Right renal cortex interstitium (tissue), 3 donors: ENCODE data around the gene DCBLD1. TPM values are rescaled to one million over a fixed set of nuclear protein-coding genes. Genes with fewer than 3 reads are reported as not detected.
"Not testable (repeated sequence)": the region's sequence is repeated elsewhere in the genome, so short reads cannot be mapped to it uniquely, and the experiment has no call there.

Source experiments
- DNase-seq, 3 donors: peaks; one replicate each; pipeline ENCODE4 v3.0.0-alpha.2; 2013; ENCODE audit warnings: low read depth in 3 of 3, low spot score in 2 of 3
- polyA plus RNA-seq, 3 donors: library from polyadenylated mRNA; unstranded; fragments of 120-200 nt; gene quantifications; one replicate each; pipeline ENCODE4 v1.2.1, GENCODE V29; 2013; ENCODE audit not compliant: insufficient read length in 3 of 3

The DCBLD1 gene
- polyA plus RNA-seq, 3 donors, result 11.0 to 11.9 (median 11.3) TPM

- DNase-seq, result no peak
These were observed 14.0 kb downstream of the DCBLD1 start for GRCh38 chr6:117496383-117496990.

- no peak for DNase-seq
These were observed 14.8 kb downstream of the DCBLD1 start for GRCh38 chr6:117497237-117497636.

GRCh38 chr6:117498159-117498558 is 15.7 kb downstream of the DCBLD1 start:
- DNase-seq, result no peak

GRCh38 chr6:117501722-117502121 is 19.2 kb downstream of the DCBLD1 start:
- DNase-seq, result no peak

GRCh38 chr6:117502580-117502979 is 20.1 kb downstream of the DCBLD1 start:
- DNase-seq, result no peak

- DNase-seq, result no peak
These were observed 20.7 kb downstream of the DCBLD1 start for GRCh38 chr6:117503211-117503610.

- no peak for DNase-seq
These were observed 22.1 kb downstream of the DCBLD1 start for GRCh38 chr6:117504478-117505144.

GRCh38 chr6:117505311-117505710 is 22.8 kb downstream of the DCBLD1 start:
- no peak for DNase-seq

- no peak for DNase-seq
These were observed 23.8 kb downstream of the DCBLD1 start for GRCh38 chr6:117506180-117506835.

- DNase-seq, result no peak
These were observed 24.4 kb downstream of the DCBLD1 start for GRCh38 chr6:117506907-117507306.

GRCh38 chr6:117508450-117508971 is 26.0 kb downstream of the DCBLD1 start:
- DNase-seq, result no peak

GRCh38 chr6:117509021-117509420 is 26.5 kb downstream of the DCBLD1 start:
- no peak for DNase-seq

- DNase-seq, result no peak
These were observed 29.8 kb downstream of the DCBLD1 start for GRCh38 chr6:117512056-117512828.

GRCh38 chr6:117512987-117513573 is 30.6 kb downstream of the DCBLD1 start:
- no peak for DNase-seq

GRCh38 chr6:117513778-117514365 is 31.4 kb downstream of the DCBLD1 start:
- DNase-seq, result no peak

GRCh38 chr6:117514655-117515054 is 32.2 kb downstream of the DCBLD1 start:
- DNase-seq, result no peak

- DNase-seq, result no peak
These were observed 32.9 kb downstream of the DCBLD1 start for GRCh38 chr6:117515326-117515725.

GRCh38 chr6:117517995-117518394 is 35.5 kb downstream of the DCBLD1 start:
- not testable (repeated sequence) for DNase-seq

- DNase-seq, result no peak
These were observed 36.4 kb downstream of the DCBLD1 start for GRCh38 chr6:117518870-117519269.
